Measurements from ENCODE around the gene CAMK2B.

CAMK2B gene

DNA sequence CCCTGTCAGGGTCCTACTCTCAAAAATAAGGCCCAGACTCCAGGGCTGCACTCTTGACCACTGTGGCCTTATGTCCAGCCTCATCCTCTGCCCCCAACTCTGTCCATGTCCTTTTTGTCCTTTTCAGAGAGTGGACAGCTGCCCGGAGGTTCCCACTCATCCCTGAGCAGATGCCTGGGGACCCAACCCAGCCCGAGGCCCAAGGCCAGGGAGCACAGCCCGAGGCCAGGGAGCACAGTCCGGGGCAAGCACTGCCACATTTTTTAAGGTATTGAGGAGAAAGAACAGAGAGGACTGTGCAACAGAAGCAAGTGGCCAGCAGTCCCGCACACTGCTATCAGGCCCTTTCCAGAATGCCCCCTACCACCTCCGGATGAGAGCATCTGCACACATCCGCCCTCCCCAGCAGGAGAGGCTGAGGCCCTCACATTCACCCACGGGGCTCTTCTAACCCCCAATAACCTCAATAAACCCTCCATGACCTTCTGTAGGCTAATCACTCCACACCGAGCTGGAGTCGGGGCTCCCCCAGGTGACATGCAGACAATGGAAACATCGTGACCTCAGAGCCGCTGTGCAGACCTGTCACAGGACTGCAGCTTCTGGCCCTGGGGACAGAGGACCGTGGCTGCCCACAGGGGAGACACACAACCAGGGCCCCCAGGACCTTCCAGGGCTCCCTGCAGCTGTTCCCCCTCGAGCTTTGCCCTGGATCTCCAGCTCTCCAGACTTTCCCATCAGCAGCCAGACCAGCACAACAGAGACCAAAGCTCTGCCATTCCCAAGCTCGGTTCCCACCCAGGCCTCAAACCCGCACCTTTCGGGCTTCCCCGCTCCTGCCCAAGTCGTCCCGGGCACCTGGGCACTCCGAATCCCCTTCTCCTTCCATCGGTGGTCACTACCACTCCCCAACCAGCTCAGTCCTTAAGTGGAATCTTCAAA, 51.4 kb downstream of the CAMK2B start:
- DNase-seq = no peak

DNA sequence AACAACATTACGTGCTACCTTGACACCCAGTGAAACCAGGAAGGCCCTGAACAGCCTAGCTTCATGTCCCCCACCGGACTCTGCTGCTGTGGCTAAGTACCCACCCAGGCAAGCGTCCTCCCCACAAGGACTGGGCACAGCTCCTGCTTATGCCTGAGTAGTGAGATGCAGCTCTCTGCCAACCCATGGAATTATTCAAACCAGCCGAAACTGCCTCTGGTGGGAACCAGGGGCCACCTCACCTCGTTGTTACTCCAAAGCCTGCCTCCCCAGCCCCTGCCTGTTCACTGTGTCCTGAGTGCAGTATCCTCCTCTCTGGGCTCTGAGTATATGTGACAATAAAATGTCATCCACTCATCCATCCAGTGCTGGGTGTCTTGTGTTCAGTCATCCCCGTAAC, 52.4 kb downstream of the CAMK2B start:
- DNase-seq = no peak

DNA sequence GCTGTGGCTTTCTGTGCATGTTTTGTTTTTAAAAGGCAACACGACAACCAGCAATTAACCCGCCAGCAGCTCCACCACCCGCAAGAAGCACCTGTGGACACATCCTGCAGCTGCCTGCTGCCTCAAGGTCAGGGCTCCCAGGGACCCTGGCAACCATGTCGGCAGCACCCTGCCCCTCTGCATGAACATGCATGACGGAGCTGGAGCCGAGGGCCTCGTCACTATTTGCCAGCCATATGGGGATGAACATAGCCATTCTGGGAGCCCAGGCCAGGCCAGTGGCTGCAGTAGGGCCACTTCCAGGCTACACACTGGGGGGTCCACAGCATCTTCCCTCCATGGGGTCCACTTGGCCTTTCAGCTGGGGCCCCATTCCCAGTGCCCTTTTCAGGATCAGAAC, 52.9 kb downstream of the CAMK2B start:
- DNase-seq = no peak

DNA sequence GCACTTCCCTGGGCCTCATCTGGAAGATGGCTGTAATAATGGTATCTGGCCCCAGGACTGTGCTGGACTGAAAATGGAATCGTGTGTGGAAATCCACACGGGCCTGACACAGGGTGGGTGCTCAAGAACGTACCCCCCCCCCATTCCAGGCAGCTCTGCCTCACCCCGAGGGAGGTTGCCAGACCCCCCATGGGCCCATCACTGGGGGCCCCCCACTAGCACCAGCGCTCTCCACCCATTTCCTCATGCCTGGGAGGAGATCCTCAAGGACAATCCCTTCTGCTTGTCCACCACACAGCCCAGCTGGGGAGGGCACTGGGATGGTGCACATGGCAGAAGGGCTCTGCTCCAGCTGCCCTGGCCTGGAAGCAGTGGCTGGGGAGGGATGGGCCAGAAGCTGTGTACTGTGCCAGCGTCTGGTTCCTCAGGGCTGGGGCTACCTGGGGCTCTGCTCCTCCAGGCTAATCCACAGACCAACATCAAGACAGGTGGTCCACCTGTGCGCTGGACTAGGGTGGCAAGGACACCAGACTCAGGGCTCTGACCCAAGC, 55.4 kb downstream of the CAMK2B start:
- no peak for DNase-seq

DNA sequence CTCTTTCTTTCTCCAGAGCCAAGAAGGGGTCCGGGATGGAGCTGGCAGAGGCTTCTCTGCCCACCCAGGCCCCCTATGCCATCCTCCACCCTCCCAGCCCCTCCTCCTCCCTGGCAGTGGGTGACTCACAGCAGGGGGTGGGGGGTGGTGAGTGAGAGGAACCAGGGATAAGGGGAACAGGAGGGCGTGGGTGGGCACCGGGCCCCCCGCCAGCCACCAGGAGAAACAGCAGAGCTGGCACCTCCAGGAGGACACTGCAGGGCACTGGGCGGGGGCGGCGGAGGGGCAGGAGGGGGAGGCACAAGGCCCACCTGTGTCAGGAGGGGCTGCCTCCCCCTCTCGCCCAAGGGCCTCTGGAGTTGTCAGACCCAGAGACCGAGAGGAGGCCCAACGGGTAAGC, 56.0 kb downstream of the CAMK2B start:
- no peak for DNase-seq

DNA sequence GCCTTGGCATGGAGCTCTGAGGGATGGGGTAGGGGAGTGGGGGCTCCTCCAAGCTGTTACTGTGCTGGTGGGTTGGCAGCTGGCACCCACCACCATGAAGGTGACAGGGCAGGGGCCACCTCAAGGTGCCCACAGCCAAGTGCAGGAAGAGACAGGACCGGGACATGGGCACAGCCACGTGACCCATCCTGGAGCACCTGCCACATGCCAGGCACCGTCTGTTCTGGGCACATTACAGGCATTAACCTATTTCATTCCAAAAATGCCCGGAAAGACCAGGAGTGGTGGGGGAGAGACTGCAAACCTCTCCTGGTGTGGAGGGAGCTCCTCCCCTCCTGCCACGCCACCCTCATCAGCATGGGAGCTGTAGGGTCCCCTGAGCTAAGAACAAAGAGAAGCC, 56.7 kb downstream of the CAMK2B start:
- no peak for DNase-seq

DNA sequence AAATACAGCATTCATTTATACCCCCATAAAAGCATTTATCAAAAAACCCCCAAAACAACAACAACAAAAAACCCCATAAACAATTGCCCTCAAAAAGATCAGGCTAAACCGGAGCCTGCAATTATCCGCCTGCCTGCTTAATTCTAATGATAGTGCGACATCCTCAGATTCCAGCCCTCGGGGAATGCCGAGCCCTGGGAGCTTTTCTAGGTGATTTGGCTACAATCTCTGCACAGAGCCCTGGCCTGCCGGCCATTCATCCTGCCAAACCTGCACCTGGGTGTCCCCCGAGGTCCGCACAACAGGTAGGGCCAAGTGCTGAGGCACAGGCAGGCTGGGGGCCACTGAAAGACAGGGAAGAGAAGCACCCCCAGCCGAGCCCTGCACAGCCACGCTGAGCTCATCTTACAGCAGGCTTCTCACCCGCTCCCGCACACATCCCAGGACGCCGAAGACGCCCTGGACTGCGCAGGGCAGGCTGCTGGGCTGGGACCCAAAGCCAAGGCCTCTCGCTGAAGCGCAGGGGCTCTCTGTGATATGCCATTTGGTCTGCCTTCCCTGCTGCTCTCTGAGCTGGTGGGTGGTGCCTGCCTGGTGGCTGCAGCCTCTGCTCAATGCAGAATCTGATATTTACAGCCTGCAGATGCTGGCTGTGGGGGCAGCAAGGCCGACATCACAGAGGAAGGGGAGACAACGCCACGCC, 57.5 kb downstream of the CAMK2B start:
- no peak for DNase-seq

DNA sequence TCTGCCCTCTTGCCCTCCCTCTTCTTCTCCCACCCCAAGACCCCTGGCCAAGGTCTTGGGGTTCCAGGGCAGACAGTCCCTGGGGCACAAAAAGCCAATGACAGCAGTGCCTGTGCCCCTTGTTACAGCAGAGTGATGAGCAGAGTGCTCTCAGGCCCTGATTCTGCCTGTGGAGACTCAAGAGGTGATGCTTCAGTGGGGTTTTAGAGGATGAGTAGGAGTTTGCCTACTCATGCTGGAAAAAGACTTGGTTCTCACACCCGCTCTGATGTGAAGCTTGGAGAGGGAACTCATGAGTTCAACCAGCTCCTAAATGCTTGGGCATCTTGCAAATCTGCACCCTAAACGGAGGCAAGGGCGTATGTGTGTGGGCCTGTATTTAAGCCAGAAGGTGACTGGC, 58.2 kb downstream of the CAMK2B start:
- no peak for DNase-seq

DNA sequence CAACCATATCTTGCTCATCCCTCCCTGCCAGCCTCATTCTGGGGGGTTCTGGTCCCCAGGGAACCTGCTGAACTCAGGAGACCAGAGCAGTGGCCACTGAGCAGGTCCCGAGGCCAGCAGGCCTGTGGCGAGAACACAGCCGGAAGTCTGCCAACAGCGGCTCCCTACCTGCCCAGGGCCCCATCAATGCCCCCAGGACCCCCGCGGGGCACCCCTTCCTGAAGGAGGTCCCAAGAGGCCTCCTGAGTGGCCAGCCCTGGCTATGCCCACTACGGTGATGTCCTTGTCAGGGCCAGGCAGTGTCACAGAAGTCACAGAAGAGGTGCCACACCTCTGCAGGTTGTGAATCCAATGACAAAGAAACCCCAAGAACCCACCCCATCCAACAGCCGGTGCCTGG, 58.9 kb downstream of the CAMK2B start:
- no peak for DNase-seq

DNA sequence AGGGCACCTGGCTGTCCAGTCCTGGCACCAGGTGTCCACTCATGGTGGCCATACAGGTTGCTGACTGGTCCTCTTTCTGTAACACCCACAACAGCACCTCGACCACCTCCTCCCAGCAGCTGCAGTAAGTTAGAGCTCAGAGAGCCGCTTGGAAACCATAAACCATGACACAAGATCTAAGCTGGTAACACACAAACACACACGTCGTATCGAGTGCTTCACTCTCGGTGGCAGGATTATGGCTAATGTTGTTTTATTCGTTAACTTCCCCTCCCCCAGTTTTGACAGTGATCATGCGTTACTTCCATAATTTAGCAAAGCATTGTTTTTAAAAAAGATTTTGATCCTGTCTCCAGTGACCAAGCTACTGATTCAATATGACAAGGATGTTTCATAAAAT, 59.7 kb downstream of the CAMK2B start:
- DNase-seq = no peak

DNA sequence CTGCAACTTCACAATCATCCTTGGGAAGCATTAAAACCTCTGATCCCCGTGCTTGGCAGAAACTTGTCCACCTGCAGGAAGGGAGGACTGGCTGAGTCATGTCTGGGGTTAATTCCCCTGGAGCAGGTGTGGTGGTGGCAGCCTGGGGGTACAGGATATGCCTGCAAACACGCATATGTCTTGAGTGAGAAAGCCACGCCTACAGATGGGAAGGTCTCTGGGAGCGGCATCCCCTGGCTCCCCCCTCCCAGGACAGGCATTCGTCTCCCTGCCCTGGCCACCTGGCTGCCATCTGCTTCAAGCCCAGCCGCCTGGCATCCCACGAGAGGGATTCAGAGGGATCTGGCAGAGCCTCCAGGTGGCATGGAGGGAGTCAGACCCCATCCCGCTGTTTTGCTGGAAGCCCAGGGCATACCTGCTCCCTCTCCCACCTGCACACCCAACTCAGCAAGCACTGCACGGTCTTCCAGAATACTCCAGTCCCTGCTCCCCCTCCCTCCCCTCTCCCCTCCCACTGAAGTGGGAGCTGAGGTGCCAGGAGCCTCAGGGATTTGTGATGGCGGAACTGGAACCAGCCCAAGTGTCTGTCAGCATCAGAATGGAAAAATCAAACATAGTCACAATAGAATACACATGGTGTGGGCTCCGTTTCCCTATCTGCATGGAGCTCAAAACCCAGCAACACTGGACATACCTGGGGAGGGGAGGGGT, 61.0 kb downstream of the CAMK2B start:
- DNase-seq = no peak

DNA sequence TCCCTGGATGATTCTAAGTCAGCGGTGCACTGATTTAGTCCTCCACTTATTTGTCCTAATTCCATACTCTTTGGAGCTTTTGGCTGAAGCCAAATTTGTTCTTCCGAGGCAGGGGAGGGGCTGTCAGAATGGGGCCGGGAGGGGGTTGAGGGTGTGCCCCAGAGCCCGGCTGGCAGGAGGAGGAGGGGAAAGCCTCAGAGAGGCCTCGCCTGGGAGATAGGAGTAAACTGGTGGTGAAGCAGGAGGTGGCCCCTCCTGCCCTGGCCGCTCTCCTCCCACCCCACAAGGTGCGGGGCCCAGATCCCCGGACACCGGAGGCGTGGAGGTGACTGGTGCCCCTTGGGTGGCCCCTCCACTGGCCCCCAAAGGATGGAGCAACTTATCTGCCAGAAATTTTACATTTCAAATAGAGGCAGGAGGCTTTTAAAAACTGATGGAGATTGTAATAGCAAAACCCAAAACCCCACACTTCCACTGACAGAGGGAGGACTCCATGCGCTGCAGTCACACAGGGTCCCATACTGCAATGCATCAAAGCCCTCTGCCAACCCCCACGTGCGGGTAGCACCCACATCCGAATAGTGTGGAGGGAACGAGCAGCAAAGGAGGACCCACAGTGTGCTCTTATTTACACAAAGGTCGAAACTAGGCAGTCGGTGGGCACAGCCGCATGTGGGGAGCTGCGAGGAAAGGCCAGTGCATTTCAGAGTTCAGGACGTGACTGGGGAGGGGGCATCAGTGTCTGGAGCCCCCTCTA, 61.9 kb downstream of the CAMK2B start:
- no peak for DNase-seq

DNA sequence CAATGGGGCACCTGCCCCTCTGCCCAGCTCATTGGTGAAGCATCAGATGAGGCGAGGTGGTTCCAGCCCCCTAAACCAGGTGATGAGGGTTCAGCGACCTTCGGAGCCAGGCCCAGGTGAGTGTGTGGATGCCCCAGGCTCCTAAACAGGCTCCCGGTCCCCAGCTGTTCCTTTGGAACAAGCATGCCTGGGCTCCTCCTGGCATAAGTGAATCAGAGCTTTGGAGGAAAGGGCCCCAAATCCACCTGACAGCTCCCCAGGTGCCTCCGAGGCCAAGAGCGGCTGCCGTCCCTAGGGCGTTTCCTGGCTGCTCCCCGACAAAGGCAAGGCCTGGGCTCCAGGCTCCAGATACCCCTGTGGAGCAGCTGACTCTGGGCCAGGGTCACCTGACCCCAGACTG, 63.4 kb downstream of the CAMK2B start:
- no peak for DNase-seq

DNA sequence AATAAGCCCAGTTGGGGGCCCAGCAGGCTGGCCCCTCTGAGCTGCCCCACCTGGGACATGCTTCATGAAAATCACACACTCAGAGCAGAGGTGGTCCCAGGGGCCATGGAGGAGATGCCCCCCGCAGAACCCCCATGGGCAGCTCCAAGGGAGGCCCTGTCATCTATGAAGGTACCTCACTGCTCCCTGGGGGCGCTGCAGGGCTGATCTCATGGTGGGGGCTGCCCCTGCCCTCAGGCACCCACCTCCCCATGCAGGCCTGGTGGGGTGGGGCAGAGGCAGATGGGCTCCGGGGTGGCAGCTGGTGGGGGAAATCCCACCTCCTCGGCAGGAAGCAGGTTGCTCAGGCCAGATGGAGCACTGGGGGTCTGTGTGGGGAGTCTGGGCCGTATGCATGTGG, 64.2 kb downstream of the CAMK2B start:
- no peak for DNase-seq

DNA sequence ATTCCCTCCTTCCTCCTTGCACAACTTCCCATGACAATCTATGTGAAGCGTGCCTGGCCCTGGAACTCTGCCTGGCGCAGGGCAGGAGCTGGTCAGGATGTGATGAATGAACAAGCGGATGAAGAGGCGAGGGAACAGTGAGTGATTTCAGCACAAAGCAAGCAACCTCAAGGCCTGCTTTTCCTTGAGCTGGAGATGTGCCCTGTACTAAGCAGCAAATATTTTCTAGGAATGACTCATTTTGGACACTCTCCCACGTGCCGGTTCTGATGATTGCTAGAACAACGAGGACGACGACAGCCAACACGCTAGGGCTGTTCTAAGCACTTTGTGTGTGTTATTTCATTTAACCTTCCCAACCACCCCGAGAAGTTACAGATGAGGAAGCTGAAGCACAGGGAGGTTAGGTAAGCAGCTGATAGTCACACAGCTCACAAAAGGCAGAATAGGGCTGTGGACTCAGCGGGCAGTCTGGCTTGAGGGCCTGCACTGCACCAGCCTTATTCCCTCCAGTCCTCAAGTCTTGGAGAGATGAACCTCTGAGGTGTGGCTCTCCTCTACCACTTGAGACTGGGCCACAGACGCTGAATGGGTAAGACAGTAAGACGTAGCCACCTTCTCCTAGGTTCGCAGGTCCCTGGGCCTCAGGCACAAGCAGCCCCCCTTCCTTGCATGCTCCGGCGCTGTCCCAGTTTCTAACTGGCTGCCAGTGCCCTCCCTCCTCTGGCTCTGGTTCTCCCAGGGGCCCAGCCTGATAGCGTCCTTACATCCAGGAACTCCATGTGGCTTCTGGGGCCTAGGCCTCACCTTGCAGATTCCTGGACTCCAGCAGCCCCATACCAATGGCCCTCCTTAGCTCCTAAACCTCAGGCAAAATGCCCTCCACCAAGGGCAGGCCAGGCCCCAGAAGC, 65.6 kb downstream of the CAMK2B start:
- no peak for DNase-seq

DNA sequence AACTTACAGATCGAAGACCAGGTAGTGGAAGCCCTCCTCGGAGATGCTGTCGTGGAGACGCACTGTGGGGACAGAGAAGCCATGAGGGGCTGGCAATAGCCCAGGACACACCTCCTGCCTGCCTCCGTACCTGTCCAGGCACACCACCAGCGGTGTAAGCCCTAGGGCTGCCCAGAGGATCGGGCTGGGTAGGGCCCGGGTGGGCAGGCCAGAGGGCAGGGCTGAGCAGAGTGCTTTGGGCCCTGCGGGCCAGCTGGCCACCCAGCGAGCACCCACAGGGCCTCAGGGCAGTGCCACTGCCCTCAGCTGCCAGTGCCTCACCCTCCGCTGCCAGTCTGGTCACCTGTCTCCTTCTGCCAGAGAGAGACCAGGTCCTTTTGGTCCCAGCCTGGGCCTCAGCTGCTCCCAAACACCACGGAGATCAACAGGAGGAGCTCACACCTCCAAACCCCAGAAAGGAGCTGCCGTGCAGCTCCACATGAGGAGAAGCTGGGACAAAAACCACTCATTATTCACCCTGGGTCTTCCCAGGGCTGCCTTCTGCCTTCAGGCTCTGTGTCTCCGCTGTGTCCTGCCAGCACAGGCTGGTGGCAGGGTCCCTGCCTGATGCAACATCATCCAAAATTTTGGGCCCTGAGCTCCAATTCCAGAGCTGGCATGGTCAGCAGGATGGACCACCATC, 66.4 kb downstream of the CAMK2B start:
- no peak for DNase-seq

DNA sequence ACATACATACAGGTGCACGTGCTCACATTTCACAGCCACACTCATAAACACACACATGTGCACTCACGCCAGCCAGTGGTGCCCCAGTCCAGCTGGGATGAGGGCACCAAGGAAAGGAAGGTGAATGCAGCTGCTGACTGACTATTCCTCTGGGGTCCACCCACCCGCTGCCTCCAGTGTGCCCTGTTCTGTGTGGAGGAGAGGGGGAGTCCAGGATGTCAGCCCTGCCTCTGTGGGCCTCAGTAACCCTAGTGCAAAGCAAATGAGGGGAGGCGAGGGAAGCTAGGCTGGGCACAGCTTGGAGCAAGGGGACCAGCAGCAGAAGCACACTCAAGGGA, 67.0 kb downstream of the CAMK2B start:
- no peak for DNase-seq

DNA sequence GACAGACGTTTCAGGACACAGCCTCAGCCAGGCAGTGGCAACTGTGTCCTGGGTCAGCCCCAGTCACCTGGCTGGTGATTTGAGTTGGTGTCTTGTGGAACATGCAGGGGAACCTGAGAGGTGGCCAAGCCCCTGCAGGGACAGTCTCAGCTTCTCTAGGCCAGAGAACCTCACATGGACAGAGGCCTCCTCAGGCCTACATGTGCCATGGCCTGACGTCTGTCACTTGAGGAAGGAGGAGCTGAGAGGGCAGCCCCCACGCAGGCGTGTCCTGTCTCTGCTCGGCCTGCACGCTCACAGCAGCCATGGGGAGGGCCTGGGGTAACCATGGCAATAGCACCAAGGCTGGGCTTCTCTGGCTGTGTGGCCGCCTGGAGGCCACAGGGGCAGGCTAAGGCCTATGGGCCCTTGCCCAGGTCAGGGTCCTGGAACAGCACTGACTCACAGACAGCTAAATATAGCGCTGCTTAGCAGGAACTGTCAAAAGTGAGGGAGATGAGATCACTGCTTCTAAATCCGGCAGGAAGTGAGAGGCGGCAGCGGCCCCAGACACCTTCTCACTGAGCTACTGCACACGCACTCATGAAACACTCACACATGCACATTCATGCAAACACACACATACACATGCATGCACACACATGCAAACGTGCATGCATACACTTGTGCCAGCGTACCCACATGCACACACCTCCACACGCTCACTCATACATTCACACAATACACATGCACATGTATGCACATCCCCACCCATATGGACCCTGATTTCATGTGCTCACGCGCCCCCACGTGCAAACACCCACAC, 67.6 kb downstream of the CAMK2B start:
- peak; percentile 71 for DNase-seq

DNA sequence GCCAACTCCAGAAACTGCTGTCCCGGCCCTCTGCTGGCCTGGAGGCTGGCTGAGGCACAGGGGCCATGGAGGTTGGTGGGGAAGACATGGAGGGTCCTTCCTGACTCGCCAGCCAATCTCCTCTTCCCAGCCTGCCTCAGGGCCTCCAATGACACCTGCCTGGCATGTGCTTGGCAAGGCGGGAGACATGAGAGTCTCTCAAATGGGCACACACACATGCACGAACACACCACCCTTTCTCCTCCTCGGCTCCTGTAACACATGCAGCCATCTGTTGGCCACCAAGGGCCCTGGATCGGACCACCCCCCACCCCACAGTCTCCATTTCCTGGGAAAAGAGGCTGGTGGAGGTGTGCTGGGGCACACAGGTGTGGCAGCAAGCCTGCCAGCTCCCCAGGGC, 68.2 kb downstream of the CAMK2B start:
- no peak for DNase-seq

DNA sequence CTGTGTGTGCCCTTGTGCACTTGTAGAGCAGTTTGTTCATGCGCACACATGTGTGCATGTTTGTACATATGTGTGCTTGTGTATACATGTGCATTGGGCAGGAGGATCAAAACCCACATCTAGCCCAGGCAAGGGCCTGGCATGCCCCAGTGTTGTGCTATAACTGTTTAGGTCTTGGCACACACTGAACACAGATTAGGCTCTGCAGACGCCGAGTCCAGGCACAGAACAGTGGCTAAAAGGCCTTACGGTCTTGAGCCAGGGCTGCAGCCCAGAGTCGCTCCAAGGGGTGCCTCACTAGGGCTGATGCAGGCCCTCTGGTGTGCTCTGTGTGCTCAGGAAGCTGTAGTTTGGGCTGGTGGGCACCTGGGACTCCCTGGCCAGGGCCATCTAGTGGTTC, 68.9 kb downstream of the CAMK2B start:
- DNase-seq = no peak

Data from right forelimb (tissue), 1 donor.